Stimulated activated naive CD4-positive, alpha-beta T cell treated with Interleukin-2 at 50 U/mL for 16 hours (primary cell): ENCODE measurements around the gene SNX9.
"Not testable (repeated sequence)": the region's sequence is repeated elsewhere in the genome, so short reads cannot be mapped to it uniquely, and the experiment has no call there.

Source experiments
- DNase-seq: peaks from one replicate; lab custom pipeline; 2025; lab: John Stamatoyannopoulos, UW

The SNX9 gene

DNA sequence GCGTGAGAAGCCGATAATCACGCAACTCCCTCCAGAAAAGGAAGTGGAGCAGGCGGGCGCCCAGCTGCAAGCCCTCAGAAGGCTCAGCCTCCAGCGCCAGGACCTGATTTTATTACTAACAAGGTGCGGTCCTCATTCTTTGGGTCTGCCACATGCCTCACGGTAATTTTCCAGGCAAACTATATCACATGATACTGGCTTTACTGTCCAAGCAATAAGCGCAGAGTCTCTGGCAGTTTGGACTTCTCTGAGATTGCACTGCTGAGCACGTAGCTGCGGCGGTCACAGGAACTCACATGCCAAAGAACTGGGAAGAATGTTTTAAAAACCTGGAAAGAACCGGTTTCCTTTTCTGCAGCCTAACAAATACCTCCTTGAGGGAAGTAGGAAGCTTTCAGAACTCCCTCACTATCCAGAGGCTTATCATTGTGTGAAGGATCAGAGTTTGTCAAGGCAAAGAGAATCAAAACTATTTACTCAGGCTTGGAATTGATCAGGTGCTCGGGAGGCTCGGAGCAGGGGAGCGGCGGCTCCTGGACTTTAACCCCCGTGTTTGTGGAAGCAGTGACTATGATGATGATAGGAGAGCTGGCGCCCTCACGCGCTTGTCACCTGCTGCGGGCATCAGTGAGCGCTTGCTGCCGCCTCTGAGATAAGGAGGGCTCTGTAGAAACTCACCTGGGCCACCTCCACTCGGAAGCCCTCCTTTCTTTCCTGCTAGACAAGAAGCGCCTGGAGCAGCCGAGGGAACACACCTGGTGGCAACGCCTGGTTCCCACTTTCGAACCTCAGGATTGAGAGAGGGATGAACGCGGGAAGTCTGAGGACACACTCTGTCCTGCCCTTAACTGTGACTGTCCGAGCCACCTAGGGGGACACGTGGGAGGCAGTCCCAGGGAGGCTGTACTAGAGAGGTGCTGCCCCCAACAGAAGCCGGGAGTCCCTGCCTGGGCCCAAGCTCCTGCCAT is 131.4 kb downstream of the SNX9 start:
- DNase-seq = no peak

DNA sequence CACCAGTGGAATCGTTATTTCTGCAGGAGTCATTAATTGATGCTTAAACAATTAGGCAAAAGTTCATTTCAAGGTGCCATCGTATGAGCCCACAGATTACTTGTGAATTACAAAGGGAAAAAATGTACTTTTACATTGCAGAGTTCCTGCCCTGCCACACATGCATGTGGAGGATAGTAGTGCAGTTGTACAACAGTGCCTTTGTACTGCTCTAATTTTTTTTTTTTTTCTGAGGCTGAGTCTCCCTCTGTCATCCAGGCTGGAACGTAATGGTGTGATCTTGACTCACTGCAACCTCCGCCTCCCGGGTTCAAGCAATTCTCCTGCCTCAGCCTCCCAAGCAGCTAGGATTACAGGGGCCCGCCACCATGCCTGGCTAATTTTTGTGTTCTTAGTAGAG is 132.6 kb downstream of the SNX9 start:
- no peak for DNase-seq

DNA sequence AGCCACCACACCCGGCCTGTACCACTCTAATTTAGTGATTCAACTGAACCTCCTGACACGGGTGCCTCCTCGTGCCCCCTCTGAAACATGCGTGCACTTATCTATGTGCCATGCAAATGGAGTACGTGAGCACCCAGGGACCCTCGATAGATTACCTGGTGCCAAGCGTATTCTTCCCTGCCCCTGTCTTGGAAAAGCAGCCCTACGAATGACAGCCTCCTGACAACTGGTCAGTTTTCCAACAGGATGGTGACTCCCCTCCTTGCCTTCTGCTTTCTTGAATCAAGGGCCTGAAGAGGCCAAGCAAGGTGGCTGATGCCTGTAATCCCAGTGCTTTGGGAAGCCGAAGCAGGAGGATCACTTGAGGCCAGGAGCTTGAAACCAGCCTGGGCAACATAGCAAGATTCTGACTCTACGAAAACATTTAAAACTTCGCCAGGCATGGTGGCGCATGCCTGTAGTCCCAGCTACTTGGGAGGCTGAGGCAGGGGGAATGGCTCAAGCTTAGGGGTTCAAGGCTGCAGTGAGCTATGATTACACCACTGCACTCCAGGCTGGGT is 133.2 kb downstream of the SNX9 start:
- no peak for DNase-seq

DNA sequence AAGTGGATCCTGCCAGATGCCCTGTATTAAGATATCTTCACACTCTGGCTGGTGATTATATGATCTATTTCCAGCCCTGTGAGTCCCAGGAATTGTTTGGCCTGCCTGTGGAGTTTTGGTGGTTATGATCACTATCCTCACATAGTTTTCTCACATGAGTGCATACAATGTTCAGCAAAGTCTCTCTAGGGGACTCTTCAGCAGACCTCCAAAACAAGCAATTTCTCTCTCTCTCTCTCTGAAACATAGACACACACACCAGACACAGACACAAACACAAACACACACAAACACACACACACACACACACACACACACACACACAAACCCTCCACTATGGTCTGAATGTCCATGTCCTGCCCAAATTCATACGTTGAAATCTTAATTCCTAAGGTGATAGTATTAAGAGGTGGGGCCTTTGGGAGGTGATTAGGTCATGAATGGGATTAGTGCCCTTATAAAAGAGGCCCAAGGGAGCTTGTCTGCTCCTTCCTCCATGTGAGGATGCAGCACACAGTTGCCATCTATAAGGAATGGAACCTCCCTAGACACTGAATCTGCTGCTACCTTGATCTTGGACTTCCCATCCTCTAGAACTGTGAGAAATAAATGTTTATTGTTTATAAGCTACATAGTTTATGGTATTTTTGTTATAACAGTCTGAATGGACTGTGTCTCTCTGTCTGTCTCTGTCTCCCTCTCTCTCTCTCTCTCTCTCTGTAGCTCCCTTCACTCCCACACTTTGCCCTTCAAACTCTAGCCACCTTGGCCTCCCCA is 136.6 kb downstream of the SNX9 start:
- DNase-seq = no peak

DNA sequence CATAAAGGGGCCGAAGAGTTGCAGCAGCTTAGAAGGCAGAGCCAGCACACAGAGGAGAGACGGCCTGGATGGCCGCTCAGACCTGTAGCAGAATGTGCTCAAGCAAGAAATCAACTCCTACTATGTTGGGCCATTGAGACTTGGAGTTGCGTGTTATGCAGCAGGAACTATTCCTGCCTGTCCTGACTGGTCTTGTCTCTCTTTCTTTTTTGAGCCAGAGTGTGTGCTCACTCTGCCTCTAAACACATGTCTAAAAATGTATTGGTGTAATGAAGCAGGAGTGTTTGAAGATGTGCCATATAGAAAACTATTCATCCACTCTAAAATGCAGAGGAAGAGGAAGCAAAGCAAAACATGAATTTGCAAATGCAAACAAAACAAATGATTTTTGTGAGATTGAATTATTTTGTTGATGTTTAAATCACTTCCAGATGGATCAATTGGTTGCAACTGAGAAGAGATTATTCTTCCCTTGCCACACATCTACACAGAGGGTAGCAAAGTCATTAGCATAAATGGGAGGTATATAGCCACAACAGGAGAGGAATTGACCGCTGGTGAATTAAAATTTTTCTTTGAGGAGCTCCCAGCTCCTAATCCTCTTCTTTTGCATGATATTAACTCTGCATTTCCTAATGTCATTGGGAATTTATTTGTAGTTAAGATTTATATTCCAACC is 138.2 kb downstream of the SNX9 start:
- no peak for DNase-seq

DNA sequence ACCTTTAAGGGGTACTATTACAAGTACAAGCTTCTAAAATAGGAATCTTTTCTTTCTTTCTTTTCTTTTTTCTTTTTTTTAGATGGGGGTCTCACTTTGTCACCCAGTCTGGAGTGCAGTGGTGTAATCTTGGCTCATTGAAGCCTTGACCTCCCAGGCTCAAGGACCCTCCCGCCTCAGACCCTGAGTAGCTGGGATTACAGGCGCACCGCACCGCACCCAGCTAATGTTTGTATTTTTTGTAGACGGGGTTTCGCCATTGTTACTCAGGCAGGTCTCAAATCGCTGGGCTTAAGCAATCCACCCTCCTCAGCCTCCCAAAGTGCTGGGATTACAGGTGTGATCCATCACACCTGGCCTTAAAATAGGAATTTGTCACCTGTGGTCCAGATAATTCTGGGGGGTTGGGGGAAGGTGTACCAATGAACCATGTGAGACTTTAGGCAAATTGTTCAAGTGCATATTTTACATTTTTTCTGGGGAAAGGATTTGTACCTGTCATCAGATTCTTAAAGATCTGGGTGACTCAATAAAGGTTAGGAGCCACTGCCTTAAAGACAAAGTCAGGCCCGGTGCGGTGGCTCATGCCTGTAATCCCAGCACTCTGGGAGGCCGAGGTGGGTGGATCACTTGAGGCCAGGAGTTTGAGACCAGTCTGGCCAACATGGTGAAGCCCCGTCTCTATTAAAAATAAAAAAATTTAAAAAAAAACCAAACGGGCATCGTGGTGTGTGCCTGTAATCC is 139.0 kb downstream of the SNX9 start:
- no peak for DNase-seq

DNA sequence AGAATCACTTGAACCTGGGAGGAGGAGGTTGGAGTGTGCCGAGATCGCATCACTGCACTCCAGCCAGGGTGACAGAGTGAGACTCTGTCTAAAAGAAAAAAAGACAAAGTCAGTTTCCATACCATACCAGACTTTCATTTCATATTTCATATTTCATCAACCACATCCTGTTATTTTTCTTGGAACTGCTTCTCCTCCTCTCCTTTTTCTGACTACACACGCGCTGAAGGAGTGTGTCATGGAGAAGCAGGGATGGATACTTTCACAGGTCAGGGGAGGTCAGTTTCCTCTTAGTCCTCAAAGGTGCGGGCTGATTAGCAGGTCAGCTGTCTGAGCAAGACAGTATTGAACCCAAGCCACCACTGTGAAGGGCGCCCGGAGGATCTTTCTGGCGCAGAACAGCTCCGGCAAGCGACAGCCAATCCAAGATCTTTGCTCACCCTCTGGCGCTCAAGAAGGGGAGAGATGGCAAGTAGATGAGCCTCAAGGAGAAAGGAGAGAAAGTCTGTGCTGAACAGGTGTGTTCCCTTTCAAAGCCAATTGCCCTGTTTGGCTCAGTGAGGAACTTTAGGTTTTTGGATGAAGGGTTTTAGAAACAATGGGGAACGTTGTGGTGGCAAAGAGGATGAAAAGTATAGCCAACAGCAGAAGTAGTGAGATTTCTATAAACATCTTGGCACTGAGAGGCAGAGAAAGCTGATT is 139.7 kb downstream of the SNX9 start:
- DNase-seq = no peak

DNA sequence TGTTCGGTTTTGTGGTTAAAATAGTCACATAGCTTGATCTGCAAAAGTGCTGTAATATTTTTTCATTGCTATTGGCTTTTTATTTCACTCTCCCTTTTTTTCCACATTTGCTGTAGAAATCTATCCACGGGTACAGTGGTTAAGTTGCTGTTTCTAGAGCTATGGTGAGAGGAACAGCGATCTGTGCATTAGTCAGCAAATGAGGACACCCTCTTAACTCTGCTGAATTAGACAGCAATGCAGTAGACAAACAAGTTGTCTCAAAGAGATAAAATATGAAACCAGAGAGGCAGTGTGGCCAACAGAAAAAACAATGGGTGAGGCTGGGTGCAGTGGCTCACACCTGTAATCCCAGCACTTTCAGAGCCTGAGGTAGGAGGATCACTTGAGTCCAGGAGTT is 141.1 kb downstream of the SNX9 start:
- DNase-seq = no peak

DNA sequence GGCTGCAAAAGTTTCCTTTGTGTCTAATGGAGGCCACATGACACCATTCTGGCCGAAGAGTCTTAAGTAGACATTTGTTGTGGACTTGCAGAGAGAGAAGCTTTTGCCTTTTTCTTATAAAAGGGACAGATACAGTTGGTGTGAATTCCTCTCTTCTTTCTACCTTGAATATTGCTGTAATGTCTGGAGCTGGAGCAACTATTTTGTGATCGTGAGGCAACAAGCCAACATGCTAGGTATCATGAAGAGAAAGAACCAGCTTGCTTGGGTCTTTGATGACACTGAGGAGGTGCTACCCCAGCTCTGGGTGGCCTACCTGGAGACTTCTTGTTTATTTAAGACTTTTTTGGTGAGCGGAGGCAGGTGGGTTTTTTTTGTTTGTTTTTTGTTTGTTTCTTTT is 142.3 kb downstream of the SNX9 start:
- DNase-seq = no peak

DNA sequence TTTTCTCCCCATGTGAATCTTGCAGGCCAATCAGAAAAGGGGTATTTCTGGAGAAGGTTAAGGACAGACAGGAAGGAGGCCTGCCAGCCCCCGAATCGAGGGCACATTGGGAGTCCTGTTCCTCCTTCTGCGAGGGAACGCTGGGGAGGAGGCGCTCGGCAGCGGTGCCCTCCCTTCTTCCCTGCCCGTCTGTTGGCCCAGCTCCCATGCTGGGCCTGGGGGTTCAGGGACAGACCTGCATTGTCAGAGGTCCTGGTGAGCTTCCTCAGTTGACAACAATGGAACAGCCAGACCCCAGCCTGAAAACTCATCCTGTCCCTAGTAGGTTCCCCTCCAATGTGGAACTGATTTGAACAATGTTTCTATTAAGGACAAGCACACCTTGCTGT is 143.5 kb downstream of the SNX9 start:
- no peak for DNase-seq

DNA sequence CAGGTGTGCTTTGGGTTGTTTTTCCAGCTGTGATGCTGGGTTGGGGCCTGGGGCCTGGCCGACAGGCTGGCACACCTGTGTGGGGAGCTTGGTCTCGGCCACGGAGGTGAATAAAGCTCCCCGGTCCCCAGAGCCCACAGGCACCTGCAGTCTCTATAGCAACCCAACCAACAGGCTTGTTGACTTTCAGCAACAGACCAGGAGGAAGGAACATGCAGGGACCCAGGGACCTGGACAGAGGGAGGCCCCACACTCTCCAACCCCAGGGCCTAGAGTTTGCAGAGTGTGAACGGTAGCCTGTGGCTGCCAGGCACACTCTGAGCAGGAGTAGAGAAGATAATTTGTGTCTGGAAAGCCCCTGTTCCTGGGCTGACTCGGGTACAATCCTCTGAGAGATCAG is 144.0 kb downstream of the SNX9 start:
- DNase-seq = no peak

DNA sequence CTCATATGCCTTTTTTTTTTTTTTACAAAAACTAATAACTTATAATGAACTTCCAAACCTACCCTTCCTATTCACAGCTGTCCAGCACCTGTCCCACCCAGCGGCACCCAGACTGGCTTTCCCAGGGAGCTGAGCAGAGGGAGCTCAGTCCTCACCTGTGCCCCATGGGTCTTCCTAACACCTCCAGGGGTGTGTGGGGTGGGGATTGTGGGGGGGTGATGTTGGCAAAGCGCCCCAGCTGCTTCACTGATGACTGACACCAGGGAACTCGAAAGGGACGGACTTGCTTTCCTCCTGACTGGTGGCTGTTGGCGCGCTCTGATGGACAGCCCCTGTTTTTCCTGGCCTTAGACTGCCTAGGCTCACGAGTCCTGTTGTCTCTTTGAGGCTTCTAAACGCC is 144.4 kb downstream of the SNX9 start:
- no peak for DNase-seq

DNA sequence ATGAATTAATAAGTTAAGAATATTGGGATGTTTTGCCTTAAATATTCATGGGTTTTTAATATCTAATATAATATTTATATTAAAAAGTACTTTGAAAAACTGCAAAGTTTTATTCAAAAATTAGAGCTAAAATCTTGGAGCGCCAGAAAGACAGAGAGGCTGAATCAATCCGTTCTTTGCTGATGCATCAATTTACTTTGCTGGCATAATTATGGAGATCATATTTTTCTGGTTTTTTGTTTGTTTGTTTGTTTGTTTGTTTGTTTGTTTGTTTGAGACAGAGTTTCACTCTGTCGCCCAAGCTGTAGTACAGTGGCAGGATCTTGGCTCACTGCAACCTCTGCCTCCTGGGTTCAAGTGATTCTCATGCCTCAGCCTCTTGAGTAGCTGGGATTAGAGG is 149.1 kb downstream of the SNX9 start:
- not testable (repeated sequence) for DNase-seq

DNA sequence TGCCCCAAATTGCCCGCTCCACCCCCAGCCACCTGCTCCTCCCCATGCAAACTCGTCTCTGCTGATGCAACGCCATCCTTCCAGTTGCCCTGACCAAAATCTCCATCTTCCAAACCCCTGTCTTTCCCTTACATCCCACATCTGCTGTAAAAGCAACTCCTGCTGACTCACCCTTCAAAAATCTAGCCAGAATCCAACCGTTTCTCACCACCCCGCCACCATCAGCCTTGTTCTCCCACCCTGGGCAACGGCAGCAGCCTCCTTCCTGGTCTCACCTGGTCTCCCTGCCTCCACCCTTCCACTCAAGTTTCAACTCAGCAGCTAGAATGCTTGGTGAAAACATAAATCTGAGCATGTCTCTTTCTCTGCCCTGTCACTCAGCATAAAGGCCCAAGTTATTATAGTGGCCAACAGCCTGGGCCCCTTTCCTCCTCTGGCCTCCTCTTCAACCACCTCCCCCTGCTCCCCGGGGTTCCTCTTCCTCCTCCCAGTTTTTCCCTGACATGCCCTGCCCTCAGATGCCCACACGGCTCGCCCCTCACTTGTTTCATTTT is 151.4 kb downstream of the SNX9 start:
- DNase-seq = no peak

DNA sequence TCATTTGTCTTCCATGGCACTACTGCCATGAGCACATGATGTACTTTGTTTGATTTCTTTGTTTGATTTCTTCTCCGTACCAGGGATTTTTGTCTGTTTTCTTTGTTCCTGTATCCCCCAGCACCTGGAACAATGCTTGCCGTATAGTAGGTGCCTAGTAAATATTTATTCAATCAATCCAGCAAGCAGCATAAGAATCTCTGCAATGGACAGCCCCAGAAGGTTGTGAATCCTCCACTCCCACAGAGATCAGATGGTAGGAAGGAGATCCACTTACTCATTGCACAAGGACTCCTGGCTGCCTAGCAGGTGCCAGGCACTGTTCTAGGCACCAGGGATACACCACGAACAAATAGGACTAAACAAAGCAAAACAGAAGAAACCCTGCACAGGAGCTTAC is 151.9 kb downstream of the SNX9 start:
- DNase-seq = no peak

DNA sequence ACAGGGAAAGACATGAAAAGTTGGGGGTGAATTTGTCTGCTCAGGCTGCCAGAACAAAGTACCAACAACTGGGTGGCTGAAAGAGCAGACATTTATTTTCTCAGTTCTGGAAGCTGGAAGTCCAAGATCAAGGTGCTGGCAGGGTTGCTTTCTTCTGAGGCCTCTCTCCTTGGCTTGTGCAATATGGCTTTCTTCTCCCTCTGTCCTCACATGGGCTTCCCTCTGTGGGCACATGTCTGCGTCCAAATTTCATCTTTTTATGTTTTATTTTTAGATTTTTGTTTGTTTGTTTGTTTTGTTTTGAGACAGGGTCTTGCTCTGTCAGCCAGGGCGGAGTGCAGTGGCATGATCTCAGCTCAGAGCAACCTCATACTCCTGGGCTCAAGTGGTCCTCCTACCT is 152.4 kb downstream of the SNX9 start:
- no peak for DNase-seq

DNA sequence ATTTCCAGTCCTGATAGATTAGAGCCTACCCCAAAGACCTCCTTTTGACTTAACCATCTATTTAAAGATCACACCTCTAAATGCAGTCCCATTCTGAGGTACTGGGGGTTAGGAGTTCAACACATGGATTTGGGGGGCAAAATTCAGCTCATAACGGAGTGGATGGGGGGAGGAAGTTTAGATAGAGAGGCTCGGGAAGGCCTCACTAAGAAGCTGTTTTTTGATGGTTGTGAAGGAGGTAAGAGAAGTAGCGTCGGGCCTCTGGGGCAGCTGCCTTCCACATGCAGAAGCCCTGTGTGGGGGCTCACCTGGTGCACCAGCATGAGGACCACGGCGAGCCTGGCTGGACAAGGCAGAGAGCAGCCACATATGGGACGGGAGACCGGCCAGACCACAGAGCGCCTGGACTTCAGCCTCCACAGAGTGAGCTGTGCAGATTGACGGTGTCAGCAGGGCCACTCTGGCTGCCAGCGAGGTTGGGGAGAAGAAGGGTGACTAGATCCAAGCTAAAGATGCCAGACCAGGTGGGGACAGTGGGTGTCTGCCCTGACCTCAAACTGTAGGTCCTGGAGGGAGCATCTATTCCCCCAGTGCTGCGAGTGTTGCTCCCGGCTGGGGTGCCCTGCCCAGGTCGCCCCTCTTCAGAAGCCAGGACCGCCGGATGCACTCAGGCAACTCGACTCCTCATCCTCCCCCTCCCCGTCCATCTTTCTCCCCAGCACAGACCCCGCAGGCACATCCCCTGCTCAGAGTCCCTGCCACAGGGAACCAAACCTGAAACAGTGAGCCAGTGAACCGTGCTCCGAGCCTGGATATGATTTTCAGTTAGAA is 153.5 kb downstream of the SNX9 start:
- no peak for DNase-seq

DNA sequence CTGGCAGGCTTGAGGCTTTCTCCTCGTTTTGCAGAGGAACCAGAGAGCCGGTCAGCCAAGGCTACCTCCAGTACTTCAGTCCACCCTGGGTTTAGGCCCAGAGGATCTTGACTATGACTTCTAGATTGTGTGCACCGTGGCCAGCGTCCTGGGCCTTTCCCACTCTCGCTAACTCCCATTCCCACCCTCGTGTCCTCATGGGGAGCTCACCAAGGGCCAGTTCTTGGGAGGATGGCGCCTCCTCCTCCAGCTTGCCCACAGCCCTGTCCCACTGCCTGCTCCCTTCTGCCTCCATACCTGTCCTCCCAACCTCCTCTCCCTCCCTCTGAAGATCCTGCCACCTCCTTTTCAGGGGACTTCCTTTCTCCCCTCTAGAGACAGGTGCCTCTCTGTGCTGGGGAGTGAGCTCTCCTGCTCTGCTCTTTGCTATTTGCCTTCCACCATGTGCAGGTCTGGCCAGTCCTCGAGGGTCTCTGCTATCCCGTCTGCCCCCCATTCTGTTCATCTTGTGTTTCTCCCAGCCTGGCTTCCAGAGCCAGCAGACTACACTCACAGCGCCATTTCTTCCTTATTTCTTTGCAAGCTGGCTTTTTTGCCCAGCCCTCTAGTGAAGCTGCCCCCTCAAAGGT is 154.2 kb downstream of the SNX9 start:
- DNase-seq = no peak
